ENCODE measurements around the gene LRRIQ4.

Gene LRRIQ4

GRCh38 chr3:169811631-169812331, 889 bp upstream of the LRRIQ4 start:
- DNase-seq: no peak

DNA sequence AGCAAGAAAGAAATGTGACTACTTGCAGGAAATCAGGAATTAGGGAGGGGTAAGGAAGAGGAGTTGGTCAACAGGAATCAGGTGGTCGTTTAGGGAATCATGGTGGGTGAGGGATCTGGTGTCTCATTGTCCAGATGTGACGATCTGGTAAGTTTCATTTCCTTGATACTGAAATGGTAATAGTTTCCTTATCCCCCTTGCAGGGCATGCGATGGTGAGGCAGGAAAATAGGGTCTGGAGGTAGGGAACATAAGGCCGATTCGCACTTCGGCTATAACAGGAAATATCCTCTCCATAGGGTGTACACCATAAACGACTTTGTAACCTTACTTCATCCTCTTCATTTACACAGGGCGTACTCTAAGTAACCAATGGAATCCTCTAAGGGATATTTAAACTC, 608 bp downstream of the LRRIQ4 start:
- DNase-seq: no peak

DNA sequence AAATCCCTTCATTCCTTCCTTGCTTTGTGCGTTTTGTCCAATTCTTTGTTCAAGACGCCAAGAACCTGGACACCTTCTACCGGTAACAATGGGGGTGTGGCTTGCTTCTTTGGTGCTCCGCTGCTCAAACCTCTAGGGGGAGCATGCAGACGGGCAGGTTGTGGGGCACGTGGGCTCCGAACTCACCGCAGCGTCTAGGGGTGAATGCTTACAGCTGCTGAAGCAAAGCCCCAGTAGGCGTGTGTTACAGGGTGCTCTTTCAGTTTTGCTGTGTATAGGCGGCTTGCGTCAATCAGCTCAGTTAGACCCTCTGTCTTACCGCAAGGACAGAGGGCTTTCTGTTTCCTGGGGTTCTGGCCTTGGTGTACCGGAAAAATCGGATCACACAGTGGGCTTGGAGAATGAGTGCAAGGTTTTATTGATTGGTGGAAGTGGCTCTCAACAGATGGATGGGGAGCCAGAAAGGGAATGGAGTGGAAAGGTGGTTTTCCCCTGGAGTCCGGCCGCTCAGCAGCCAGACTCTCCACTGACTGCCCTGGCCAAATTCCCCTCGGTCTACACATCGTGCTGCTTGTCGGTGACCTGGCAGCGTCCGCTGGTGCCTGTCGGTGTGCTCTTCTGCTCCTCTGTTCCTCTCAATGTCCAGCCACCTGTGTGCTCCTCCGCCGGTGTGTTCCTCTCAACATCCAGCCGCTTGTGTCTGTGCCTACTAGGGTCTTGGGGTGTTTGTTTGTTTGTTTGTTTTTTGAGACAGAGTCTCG, 1.3 kb downstream of the LRRIQ4 start:
- no peak for DNase-seq

DNA sequence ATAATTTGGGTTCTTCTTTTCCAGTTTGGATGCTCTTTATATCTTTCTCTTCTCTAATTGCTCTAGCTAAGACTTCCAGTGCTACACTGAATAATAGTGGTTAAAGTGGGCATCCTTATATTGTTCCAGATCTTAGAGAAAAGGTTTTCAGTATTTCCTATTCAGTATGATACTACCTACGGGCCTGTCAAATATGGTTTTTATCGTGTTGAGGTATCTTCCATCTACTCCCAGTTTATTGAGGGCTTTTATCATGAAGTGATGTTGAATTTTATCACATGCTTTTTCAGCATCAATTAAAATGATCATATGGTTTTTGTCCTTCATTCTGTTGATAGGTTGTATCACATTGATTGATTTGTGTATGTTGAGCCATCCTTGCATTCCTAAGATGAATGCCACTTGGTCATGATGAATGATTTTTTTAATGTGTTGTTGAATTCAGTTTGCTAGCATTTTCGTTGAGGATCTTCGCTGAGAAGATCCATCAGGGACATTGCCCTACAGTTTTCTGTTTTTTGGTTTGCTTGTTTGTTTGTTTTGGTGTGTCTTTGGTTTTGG, 3.0 kb downstream of the LRRIQ4 start:
- no peak for DNase-seq

DNA sequence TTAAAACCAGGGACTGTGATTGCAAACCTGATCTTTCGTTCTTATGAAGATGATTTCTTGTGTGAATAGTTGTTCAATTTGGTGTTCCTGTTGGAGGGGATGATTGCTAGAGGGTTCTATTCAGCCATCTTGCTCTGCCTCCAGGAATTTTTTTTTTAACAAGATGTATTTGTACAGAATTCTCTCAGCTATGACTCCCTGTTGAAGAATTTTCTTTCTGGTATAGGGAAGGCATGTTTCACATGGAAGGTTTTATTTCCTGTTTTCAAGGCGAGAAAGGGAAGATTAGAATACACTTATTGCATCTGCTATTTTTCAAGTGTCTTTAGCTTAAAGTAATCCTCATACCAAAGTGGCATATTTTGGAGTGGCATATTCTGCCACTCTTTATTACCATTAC, 5.6 kb downstream of the LRRIQ4 start:
- DNase-seq: no peak

- DNase-seq: no peak
These were observed 9.4 kb downstream of the LRRIQ4 start for GRCh38 chr3:169822091-169822490.

- no peak for DNase-seq
These were observed 9.9 kb downstream of the LRRIQ4 start for GRCh38 chr3:169822540-169822939.

- no peak for DNase-seq
These were observed 10.3 kb downstream of the LRRIQ4 start for GRCh38 chr3:169822983-169823382.

DNA sequence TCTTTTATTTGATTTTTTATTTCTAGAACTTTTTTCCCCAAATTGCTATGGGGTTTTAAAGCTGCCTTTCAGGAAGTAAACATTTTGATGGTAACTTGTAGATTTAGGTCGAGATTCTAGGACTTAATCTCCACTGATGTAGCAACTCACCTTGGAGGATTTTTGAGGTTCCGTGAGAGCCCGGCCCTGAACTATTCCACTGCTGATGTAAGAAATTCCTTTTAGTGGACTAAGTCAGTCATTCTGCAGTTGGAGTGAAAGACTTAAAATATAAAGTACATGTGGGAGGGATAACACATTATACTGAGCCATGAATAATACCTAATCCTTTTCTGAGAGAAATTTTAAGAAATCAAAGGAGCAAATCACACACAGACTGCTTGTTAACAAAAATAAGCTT, 12.6 kb downstream of the LRRIQ4 start:
- no peak for DNase-seq

- DNase-seq: no peak
These were observed 15.0 kb downstream of the LRRIQ4 start for GRCh38 chr3:169827712-169828111.

DNA sequence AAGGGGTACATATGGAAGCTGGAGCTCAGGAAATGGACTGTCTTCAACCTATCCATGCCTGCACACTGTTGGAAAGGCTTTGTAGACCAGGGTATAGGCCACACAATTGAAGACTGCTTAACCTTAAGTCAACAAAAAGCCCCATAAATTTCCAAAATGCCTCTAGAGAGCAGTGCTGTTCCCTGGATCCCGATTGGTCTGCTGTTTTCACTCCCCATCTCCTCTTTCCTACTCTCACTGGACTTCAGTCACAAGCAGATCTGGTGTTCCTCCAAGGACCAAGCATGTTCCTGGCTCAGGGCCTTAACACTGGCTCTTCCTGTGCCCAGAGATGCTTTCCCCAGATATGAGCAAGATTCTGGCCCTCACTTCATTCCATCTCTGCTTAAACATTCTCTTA, 22.9 kb downstream of the LRRIQ4 start:
- no peak for DNase-seq

- no peak for DNase-seq
These were observed 23.6 kb downstream of the LRRIQ4 start for GRCh38 chr3:169836078-169836941.

DNA sequence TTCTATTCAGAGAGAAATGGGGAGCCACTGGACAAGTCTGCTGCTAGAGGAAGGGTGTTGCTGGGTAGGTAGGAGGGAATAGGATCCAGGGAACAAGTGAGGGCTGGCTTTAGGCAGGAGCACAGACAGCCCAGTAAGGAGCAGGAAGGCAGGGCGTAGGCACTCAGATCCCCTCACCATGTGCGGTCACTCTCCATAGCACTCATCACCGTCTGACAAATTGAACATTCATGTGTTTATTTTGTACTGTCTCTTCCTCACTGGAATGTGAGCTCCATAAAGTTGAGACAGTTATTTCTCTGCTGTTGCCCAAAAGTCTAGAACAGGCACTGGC, 24.2 kb downstream of the LRRIQ4 start:
- no peak for DNase-seq

- DNase-seq: no peak
These were observed 25.9 kb downstream of the LRRIQ4 start for GRCh38 chr3:169838511-169839030.

GRCh38 chr3:169841171-169841570, 28.5 kb downstream of the LRRIQ4 start:
- DNase-seq: peak; percentile 13

GRCh38 chr3:169842960-169843359, 30.3 kb downstream of the LRRIQ4 start:
- no peak for DNase-seq

DNA sequence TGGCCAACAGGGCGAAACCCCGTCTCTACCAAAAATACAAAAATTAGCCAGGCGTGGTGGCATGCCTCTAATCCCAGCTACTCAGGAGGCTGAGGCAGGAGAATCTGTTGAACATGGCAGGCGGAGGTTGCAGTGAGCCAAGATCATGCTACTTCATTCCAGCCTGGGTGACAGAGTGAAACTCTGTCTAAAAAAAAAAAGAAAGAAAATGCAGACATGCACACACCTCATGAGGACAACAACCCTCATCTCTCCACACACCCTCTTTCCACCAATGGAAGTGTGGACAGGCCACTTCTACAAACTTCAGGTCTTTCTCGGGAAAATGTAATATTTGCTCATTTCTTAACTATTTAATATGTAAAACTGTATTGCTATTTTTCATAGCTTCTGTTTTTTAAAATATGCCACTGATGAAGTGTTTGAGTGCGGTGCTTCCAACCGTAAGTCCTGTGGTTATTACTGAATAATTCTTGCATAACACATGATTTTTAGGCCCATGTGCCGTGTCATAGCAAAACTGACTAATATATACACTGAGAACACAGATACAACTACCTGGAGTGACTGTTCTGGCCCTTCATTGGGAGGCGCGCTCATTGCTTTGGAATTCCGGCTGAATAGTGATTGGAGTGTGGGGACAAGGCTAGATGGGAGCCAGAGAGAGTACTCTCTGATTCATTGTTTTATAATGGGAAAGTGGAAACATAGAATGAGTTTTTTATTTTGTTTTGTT, 34.0 kb downstream of the LRRIQ4 start:
- DNase-seq: no peak

GRCh38 chr3:169847896-169848295, 35.2 kb downstream of the LRRIQ4 start:
- DNase-seq: no peak

DNA sequence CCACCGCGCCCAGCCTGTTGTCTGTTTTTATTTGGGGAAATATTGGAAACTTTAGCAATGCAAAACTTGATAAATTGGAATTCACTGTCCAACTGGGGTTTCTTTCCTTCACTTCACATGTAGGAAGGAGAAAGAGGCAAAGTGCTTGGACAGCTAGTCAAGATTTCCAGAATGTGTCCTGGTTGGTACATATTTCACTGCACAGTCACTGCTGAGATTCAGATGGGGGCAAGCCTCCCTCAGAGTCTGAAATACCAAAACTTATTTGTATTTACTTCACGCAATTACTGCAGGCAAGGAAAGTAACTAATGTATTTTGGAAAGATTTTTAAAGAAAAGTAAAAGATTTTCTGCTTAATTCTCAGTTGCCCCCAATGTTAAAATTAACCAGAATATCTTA, 36.1 kb downstream of the LRRIQ4 start:
- no peak for DNase-seq

DNA sequence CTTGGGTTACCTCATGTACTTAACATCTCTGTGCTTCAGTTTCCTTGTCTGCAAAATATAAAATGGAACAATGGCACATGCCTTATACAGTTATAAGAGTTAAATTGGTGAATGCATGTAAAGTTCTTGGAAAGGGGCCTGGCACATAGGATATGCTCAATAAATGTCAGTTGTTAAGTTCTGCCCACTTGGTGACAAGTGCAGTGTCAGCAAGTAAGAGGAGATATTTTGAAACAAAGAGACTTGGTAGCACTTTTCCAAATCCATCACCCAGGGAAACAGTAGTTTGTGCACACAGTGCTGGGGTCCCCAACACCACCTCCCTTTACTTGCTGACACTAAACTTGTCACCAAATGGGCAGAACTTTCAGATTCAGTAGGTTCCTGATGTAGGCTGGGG, 37.9 kb downstream of the LRRIQ4 start:
- no peak for DNase-seq

DNA sequence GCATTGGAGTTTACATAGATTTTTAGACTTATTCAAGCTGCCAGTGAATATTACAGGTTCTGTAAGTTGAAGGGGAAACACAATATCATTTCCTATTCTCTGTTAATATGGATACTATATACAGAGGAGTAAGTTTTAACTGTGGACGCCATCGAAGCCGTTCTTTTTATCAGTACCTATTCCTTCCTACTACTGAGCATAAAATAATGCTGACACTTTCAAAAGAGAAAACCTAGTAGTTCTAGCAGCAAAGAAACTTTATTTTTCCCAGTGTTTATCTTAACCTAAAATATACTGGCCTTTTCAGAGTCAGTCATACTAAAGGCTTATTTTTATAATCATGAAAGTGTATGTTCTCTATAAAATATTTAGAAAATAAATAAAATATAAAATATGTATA, 42.8 kb downstream of the LRRIQ4 start:
- DNase-seq: no peak

GRCh38 chr3:169857811-169858210, 45.1 kb downstream of the LRRIQ4 start:
- no peak for DNase-seq

- no peak for DNase-seq
These were observed 49.2 kb downstream of the LRRIQ4 start for GRCh38 chr3:169861871-169862270.
